GM12874 (cell line): ENCODE data around the gene XIST.

Experiments
- TF ChIP-seq, protein P1 (sequence below): IDR thresholded peaks from 2 replicates; pipeline ENCODE4 v1.5.1; 2011; ENCODE audit warnings: low read depth, mild to moderate bottlenecking, control low read depth, low read length, moderate library complexity; ENCODE audit not compliant: insufficient read depth

XIST gene

DNA sequence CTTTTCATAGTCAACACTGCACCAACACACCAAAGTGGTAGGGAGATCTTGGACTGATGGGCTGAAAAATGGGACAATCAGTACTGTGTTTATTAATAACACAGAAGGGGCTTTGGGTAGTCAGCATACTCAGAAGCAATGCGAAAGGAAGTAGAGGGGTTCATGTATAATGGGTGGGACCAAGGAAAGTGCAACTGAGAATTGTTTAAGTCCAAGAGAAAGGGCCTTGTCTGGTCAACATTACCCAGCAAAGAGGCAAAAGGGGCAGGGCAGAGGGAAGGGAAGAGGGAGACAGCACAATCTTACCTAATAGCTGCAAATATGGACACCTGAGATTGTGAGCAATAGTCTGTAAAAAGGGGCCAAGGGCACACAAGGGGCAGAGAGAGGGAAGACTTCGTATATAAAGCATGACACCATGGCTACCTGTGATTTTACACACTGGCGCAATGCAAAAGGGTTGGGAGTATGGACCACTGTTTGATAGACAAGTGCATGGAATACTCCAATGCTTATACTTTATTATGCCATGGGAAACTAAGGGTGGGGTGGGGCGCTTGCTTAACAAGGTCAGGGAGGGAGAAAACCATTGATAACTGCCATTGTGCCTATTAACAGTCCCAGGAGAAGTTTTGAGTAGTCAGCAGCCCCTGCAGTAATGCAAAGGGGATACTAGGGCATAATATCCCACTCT lies 9.8 kb downstream of the XIST start:
- TF ChIP-seq, protein P1, sequence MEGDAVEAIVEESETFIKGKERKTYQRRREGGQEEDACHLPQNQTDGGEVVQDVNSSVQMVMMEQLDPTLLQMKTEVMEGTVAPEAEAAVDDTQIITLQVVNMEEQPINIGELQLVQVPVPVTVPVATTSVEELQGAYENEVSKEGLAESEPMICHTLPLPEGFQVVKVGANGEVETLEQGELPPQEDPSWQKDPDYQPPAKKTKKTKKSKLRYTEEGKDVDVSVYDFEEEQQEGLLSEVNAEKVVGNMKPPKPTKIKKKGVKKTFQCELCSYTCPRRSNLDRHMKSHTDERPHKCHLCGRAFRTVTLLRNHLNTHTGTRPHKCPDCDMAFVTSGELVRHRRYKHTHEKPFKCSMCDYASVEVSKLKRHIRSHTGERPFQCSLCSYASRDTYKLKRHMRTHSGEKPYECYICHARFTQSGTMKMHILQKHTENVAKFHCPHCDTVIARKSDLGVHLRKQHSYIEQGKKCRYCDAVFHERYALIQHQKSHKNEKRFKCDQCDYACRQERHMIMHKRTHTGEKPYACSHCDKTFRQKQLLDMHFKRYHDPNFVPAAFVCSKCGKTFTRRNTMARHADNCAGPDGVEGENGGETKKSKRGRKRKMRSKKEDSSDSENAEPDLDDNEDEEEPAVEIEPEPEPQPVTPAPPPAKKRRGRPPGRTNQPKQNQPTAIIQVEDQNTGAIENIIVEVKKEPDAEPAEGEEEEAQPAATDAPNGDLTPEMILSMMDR = no peak

DNA sequence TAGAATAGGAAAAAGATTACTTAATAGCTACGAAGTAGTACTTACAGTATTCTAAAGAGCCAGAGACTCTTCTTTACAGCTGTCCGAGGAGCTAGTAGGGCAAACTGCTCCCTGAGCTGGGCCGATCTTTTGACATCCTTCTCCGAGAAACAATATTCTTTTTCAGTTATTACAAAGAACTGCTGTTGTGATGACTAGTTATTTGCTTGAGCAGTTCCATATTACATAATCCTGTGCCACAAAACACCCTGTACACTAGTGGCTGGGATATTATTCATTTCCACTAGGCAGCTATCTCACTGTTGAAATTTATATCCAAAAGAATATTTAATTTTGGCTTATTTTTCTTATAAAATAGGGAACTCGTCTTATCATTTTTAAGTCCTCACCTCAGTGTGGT lies 11.2 kb downstream of the XIST start:
- TF ChIP-seq, protein P1 = no peak

DNA sequence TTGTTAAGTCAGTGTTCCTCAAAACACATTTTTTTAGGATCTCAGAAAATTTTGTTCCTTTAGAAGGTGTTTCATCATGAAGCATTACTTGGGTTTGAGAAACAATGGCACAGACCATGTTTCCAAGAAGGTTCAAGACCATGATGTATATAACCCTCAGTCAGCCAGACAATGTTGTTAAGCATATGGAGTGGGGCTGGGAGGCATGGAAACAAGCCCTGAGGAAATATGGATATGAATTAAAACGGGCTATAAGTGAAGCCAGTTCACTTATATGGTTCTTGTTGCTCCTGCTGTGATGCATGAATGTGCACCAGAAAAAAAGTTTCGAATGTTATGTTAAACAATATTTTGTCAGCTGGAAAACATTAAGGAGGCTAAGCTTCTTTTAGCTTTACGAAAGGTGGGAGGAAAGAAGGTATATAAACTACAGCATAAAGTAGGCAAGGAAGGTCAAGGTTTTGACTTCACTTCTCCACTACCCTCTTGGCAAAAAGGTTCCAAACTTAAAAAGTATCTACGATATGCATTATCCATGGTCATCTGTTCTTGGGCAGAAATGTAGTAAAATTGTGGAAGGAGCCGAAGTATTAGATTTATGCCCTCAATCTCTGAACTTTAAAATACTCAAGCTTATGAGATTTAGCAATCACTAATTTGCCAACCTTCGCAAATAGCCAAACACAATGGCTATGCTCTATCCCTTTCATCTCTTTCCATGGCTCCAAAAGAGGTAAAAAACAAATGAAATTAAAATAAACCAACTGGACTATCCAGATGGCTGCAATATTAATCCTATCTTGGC lies 12.2 kb downstream of the XIST start:
- TF ChIP-seq, protein P1 = no peak

DNA sequence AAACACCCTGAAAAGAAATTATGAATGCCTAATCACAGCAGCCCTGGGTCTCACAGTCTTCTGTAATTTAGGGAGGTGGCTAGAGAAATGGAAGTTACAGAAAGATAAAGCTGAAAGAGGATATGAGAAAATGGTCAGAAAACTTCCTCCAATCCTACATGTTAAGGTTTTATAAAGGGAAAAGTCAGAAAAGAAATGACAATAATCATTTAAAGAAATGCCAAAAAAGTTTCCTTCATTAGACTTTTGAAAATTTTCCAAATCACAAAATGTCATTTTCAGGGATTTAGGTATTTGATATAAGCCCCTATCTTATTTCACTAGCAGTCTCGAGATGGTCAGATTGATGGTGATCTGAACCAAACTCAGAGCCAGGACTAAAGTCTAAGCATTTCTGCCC lies 13.4 kb downstream of the XIST start:
- TF ChIP-seq, protein P1 = no peak

DNA sequence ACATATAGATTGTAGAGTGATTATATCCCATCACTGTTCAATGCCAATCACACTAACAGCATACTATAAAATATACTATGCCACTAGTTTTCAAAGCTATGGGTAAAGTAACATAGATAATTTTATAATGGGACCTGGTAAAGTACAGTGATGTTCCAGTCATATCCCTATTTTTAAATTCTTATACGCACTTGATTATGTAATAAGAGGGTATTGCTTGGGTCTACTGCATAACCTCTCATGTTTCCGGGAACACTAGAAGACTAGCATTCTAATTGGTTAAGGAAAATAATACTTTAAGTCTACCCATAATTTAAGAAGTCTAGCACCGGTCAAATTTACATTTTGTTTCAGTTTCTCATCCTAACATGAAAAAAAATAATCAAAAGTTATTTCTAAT lies 14.4 kb downstream of the XIST start:
- TF ChIP-seq, protein P1 = no peak

DNA sequence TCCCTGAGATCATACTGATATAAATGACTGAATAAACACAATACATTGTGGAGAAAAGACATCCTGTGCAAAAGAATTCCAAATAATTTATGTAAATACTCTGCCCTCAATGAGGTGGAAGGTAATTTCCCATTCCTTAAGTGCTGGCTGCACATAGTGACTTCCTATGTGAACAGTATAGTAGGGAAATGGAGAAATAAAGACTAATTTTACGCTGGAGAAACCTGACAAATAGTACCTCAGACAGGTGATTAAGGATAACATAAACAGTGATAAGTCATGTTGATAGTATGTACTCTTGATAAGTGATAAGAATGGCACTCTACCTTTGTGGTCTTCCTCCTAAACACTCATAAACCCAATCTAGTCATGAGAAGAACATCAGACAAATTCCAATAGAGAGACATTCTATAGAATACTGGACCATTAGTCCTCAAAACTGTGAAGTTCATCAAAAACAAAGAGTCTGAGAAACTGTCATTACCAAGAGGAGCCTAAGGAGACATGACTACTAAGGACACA lies 15.5 kb downstream of the XIST start:
- TF ChIP-seq, protein P1 = no peak

DNA sequence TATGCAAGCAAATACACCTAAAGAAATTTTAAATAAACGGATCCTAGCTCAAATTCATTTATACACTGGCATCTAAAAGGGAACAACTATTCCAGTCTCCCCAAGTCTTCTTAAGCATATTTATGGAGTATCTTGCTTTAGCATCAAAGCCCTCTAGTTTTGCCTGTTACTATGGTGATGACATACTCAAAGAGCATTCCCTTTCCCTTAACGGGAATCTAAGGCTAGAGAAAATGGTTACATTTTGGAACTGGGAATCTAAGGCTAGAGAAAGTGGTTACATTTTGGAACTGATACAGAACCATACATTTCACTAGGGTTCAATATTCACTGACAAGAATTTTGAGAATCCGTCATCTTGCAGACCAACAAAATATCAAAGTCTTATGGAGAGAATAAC lies 18.3 kb downstream of the XIST start:
- TF ChIP-seq, protein P1 = no peak
